Fibroblast of lung (primary cell): ENCODE measurements around the gene SPEM3. TPM values are rescaled to one million over a fixed set of nuclear protein-coding genes. Genes with fewer than 3 reads are reported as not detected.
A peak's percentile ranks its signal among the peaks of the same experiment; 100 is the strongest.

Experiments used
- DNase-seq, 2 donors: peaks; one replicate each; pipeline versions ENCODE4 v3.0.0 to v3.0.0-alpha.2; 2010; ENCODE audit warnings: low read depth in 2 of 2
- H2AFZ ChIP-seq: 2 replicates; pipeline ENCODE4 v1.5.1; 2012; ENCODE audit warnings: low read length, control low read depth, inconsistent platforms
- H3K27ac ChIP-seq: 2 replicates; pipeline ENCODE4 v1.5.1; 2011; ENCODE audit warnings: low read length, control low read depth; ENCODE audit not compliant: insufficient read depth
- H3K27me3 ChIP-seq: 2 replicates; pipeline ENCODE4 v1.5.1; 2011; ENCODE audit warnings: mild to moderate bottlenecking, low read length; ENCODE audit not compliant: control insufficient read depth, insufficient read depth
- H3K36me3 ChIP-seq: 2 replicates; pipeline ENCODE4 v1.5.1; 2011; ENCODE audit warnings: low read length; ENCODE audit not compliant: control insufficient read depth, insufficient read depth
- H3K4me1 ChIP-seq: 2 replicates; pipeline ENCODE4 v1.5.1; 2011; ENCODE audit warnings: low read length; ENCODE audit not compliant: control insufficient read depth, insufficient read depth; ENCODE audit errors: extremely low read depth
- H3K4me2 ChIP-seq: 2 replicates; pipeline ENCODE4 v1.5.1; 2011; ENCODE audit warnings: low read length, control low read depth; ENCODE audit not compliant: insufficient read depth; ENCODE audit errors: extremely low read depth
- H3K4me3 ChIP-seq, 4 experiments: fragments of 200-600 bp in 1 of 4; sonication (generic) in 1 of 4; replicated peaks in 1 of 4; 2 replicates each; pipeline ENCODE4 v1.5.1; 2011 to 2016; ENCODE audit warnings: low read length in 4 of 4, low read depth in 3 of 4, mild to moderate bottlenecking in 3 of 4, control low read depth in 2 of 4, inconsistent platforms in 1 of 4, mixed read lengths in 1 of 4; ENCODE audit not compliant: insufficient read depth in 1 of 4; ENCODE audit errors: control extremely low read depth in 1 of 4
- H3K79me2 ChIP-seq: 2 replicates; pipeline ENCODE4 v1.5.1; 2012; ENCODE audit warnings: mild to moderate bottlenecking, low read length, inconsistent platforms; ENCODE audit not compliant: control insufficient read depth, insufficient read depth
- H3K9ac ChIP-seq: 2 replicates; pipeline ENCODE4 v1.5.1; 2011; ENCODE audit warnings: mild to moderate bottlenecking, low read length, control low read depth; ENCODE audit not compliant: insufficient read depth
- H3K9me3 ChIP-seq: 2 replicates; pipeline ENCODE4 v1.5.1; 2012; ENCODE audit warnings: low read depth, low read length; ENCODE audit not compliant: control insufficient read depth, insufficient read depth
- H4K20me1 ChIP-seq: 2 replicates; pipeline ENCODE4 v1.5.1; 2011; ENCODE audit warnings: low read length; ENCODE audit not compliant: control insufficient read depth, insufficient read depth; ENCODE audit errors: extremely low read depth
- EZH2 ChIP-seq: IDR thresholded peaks from 2 replicates; pipeline ENCODE4 v1.5.1; 2012; ENCODE audit warnings: low read length, control low read depth, mild to moderate bottlenecking; ENCODE audit errors: missing control alignments
- polyA plus RNA-seq, 2 donors: library from polyadenylated mRNA; depleted of rRNA in 1 of 2; stranded (reverse) in 1 of 2; unstranded in 1 of 2; fragments of >200 nt; gene quantifications; 2 replicates each; pipeline ENCODE4 v1.2.1, GENCODE V29; 2011 to 2012; ENCODE audit warnings: missing spikeins in 1 of 2
- total RNA-seq: library from RNA; depleted of rRNA; stranded (reverse); fragments of >200 nt; gene quantifications from 2 replicates; pipeline ENCODE4 v1.2.1, GENCODE V29; 2014
- TF ChIP-seq, protein P1 (sequence below), 2 donors: IDR thresholded peaks in 1 of 2; conservative IDR thresholded peaks in 1 of 2; 1 replicate in 1 of 2; 2 replicates in 1 of 2; pipeline ENCODE4 v1.5.1; 2011 to 2012; ENCODE audit warnings: low read length in 2 of 2, control low read depth in 1 of 2, inconsistent platforms in 1 of 2, low read depth in 1 of 2, mild to moderate bottlenecking in 1 of 2

The SPEM3 gene
- total and polyA plus RNA-seq, 2 donors (not counting 1 experiment from before 2014, with no cell fraction given), result not detected

DNA sequence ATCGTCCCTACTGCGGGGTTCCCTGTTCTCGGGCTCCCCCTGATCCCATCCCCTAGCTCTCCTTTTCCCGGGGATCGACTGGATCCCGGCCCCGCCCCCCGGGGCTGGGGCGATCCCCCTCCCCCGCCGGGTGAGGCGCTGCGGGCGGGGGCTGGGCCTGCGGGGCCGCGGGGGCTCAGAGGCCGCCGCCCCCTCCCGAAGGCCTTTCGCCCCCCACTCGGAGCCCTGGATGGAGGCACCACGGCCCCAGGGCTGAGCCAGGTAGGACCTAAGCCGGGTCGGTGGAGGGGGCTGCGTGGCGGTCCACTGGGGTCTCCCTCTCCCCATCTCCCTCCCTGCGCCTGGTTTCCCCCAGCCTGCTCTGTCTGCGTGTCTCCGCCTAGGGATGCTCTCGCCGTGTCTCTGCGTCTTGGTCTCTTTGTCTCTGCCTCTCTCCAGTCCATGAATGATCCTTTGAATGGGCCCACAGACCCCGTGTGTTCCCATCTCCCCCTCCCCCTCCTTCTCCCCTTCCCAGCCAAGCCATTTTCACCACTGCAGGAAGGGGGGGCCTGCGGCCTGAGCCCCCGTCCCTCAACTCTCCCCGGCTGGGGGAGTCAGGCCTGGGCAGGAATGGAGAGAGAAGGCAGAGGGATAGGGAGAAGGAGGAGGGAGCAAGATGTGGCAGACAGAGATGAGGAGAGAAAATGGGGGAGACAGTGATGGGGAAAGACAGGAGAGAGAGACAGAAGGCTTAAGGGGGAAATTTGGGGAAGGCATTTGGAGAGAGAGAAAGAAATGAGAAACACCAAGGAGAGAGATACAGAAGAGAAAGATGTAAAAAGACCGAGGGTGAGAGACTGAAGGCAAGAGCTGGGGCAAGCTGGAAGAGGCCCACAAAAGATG, 23.1 kb upstream of the SPEM3 start:
- Histone ChIP-seq H3K27ac (peak overlapping the region; percentile 54), H3K27me3 (no peaks in the 10 kb centered on the region), H2AFZ (peak overlapping the region; percentile 45), H3K4me3 (peak overlapping the region; percentile 66 to 81 (median 74)), H3K36me3 (peaks cover 10% of the 10 kb centered on the region), H3K4me1 (peaks cover 7% of the 10 kb centered on the region), H3K79me2 (no peaks in the 10 kb centered on the region), H3K4me2 (peak overlapping the region; percentile 77), H3K9me3 (no peaks in the 10 kb centered on the region), H3K9ac (peak overlapping the region; percentile 73), H4K20me1 (no peaks in the 10 kb centered on the region)
- TF ChIP-seq, protein P1, sequence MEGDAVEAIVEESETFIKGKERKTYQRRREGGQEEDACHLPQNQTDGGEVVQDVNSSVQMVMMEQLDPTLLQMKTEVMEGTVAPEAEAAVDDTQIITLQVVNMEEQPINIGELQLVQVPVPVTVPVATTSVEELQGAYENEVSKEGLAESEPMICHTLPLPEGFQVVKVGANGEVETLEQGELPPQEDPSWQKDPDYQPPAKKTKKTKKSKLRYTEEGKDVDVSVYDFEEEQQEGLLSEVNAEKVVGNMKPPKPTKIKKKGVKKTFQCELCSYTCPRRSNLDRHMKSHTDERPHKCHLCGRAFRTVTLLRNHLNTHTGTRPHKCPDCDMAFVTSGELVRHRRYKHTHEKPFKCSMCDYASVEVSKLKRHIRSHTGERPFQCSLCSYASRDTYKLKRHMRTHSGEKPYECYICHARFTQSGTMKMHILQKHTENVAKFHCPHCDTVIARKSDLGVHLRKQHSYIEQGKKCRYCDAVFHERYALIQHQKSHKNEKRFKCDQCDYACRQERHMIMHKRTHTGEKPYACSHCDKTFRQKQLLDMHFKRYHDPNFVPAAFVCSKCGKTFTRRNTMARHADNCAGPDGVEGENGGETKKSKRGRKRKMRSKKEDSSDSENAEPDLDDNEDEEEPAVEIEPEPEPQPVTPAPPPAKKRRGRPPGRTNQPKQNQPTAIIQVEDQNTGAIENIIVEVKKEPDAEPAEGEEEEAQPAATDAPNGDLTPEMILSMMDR (conservative IDR thresholded peaks at IDR 0.05 in 1 of 2, IDR thresholded peaks at IDR 0.05 in 1 of 2; ENCODE audit: low read depth in 1 of 2, low read length in 2 of 2), result no peak
- TF ChIP-seq EZH2, result no peak
- DNase-seq, result no peak

DNA sequence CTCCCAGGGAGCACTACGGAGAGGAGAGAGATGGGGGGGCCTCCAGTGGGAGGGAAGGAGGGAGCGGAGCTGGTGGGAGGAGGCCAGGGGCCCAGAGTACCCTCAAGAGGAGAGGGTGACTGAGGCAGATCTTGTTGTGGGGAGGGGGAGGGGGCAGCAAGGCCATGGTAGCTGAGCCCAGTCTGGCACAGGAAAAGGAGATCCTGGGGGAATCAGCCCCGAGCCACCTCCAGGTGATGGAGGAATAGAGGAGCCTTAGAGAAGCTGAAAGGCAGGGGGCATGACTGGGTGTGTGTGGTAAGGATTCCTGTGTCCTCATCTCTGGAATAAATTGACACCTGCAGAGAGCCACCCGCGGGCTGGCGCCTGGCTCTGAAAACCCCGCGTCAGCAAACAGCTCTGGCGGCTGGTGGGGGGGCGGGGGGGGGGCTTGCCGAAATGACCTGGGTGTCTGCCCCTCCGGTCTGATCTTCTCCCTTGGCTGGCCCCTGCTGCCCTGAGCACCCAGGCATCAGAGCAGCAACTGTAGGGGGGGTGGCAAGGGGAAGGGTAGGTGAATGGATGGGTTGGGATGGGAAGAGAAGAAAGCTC, 22.3 kb upstream of the SPEM3 start:
- TF ChIP-seq, protein P1 (conservative IDR thresholded peaks at IDR 0.05 in 1 of 2, IDR thresholded peaks at IDR 0.05 in 1 of 2; ENCODE audit: low read depth in 1 of 2, low read length in 2 of 2), result no peak
- no peak for TF ChIP-seq EZH2
- Histone ChIP-seq H3K4me2 (peak overlapping the region; percentile 55), H3K36me3 (peaks cover 10% of the 10 kb centered on the region), H3K9me3 (no peaks in the 10 kb centered on the region), H4K20me1 (no peaks in the 10 kb centered on the region), H2AFZ (no peak overlapping the region), H3K4me3 (peak overlapping the region; percentile 60 to 81 (median 72)), H3K79me2 (no peaks in the 10 kb centered on the region), H3K27ac (no peak overlapping the region), H3K27me3 (no peaks in the 10 kb centered on the region), H3K4me1 (peaks cover 7% of the 10 kb centered on the region), H3K9ac (no peak overlapping the region)
- DNase-seq, result no peak

DNA sequence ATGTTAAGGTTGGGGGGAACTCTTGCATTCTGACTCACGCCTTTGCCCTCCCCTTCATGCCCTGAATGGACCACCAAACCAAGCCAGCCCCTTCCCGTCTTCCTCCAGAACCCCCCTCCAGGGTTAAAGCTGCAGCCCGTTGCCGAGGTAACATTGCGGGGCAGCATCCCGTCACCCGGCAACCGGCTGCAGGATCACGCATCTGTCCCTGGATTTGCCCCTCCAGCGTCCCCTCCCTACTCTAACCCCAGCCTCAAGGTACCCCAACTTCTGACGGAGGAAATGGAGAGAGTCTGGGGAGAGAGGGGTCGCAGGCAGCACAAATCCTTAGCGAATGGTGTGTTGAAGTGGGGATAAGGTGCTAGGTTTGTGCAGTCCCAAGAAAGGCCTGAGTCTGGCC, 21.6 kb upstream of the SPEM3 start:
- Histone ChIP-seq H4K20me1 (no peaks in the 10 kb centered on the region), H3K36me3 (peaks cover 10% of the 10 kb centered on the region), H3K4me3 (no peak overlapping the region), H3K27me3 (no peaks in the 10 kb centered on the region), H3K9ac (no peak overlapping the region), H3K4me1 (peaks cover 7% of the 10 kb centered on the region), H3K9me3 (no peaks in the 10 kb centered on the region), H3K79me2 (no peaks in the 10 kb centered on the region), H3K27ac (no peak overlapping the region), H2AFZ (no peak overlapping the region), H3K4me2 (no peak overlapping the region)
- DNase-seq, result no peak
- no peak for TF ChIP-seq EZH2
- TF ChIP-seq, protein P1 (conservative IDR thresholded peaks at IDR 0.05 in 1 of 2, IDR thresholded peaks at IDR 0.05 in 1 of 2; ENCODE audit: low read depth in 1 of 2, low read length in 2 of 2), result no peak
